ENCODE data around the gene SLCO4A1.

SLCO4A1 gene

GRCh38 chr20:62703853-62704228, 61.5 kb downstream of the SLCO4A1 start:
- DNase-seq = no peak

- DNase-seq = no peak
Measured at GRCh38 chr20:62704341-62704948, 62.1 kb downstream of the SLCO4A1 start.

- DNase-seq = no peak
Measured at GRCh38 chr20:62705627-62706026, 63.3 kb downstream of the SLCO4A1 start.

GRCh38 chr20:62706344-62706743, 64.0 kb downstream of the SLCO4A1 start:
- no peak for DNase-seq

- no peak for DNase-seq
Measured at GRCh38 chr20:62706857-62707256, 64.6 kb downstream of the SLCO4A1 start.

GRCh38 chr20:62707276-62707920, 65.1 kb downstream of the SLCO4A1 start:
- no peak for DNase-seq

- peak; percentile 57 for DNase-seq
Measured at GRCh38 chr20:62707921-62708521, 65.7 kb downstream of the SLCO4A1 start.

GRCh38 chr20:62708591-62709536, 66.6 kb downstream of the SLCO4A1 start, which contains the start of gene NTSR1:
NTSR1 (plus strand) TSS chr20:62708836; CDS start chr20:62709208, 372 bp downstream.
- DNase-seq = no peak

GRCh38 chr20:62709537-62709905, 67.2 kb downstream of the SLCO4A1 start:
- no peak for DNase-seq

- no peak for DNase-seq
Measured at GRCh38 chr20:62710221-62710885, 68.0 kb downstream of the SLCO4A1 start.

- DNase-seq = peak; percentile 60
Measured at GRCh38 chr20:62710886-62711702, 68.8 kb downstream of the SLCO4A1 start.

- DNase-seq = no peak
Measured at GRCh38 chr20:62711703-62712101, 69.4 kb downstream of the SLCO4A1 start.

- no peak for DNase-seq
Measured at GRCh38 chr20:62712606-62713005, 70.3 kb downstream of the SLCO4A1 start.

- no peak for DNase-seq
Measured at GRCh38 chr20:62714006-62714405, 71.7 kb downstream of the SLCO4A1 start.

GRCh38 chr20:62714799-62715198, 72.5 kb downstream of the SLCO4A1 start:
- DNase-seq = no peak

- DNase-seq = no peak
Measured at GRCh38 chr20:62715201-62715600, 72.9 kb downstream of the SLCO4A1 start.

- DNase-seq = peak; percentile 49
Measured at GRCh38 chr20:62716198-62716940, 74.1 kb downstream of the SLCO4A1 start.

- DNase-seq = no peak
Measured at GRCh38 chr20:62716941-62717310, 74.6 kb downstream of the SLCO4A1 start.

GRCh38 chr20:62717933-62718332, 75.6 kb downstream of the SLCO4A1 start:
- no peak for DNase-seq

GRCh38 chr20:62718546-62718945, 76.2 kb downstream of the SLCO4A1 start:
- DNase-seq = no peak

Measured in activated CD4-positive, alpha-beta T cell treated with anti-CD3 and anti-CD28 coated beads for 48 hours (primary cell).